VCaP (cell line): ENCODE results near the gene MON1A.

Experiments
- H3K27ac ChIP-seq: fragments of 450-650 bp; 2 replicates; pipeline ENCODE4 v1.5.1; 2017
- TF ChIP-seq, protein P1 (sequence below): fragments of 450-650 bp; conservative IDR thresholded peaks from 2 replicates; pipeline ENCODE4 v1.5.1; 2017; ENCODE audit warnings: mild to moderate bottlenecking, moderate library complexity

MON1A gene

DNA sequence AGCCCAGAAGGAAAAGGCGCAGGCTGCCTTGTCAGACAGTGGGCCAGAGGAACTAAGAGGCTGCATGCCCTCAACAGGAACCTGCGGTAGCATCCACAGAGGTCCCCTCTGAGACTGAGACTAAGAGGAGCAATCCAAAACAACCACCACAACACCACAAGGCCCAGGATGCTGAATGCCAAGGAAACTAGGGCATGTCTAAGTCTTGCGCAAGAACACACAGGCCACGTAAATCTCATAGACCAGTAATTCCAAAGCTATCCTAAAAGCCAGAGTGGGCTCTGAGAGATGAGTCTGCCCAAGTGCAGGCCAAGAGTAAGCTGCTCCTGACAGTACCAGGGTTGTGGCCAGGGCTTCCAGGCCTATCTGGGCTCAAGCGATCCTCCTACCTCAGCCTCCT is 12.9 kb downstream of the MON1A start:
- no peak overlapping the region for H3K27ac ChIP-seq
- TF ChIP-seq, protein P1, sequence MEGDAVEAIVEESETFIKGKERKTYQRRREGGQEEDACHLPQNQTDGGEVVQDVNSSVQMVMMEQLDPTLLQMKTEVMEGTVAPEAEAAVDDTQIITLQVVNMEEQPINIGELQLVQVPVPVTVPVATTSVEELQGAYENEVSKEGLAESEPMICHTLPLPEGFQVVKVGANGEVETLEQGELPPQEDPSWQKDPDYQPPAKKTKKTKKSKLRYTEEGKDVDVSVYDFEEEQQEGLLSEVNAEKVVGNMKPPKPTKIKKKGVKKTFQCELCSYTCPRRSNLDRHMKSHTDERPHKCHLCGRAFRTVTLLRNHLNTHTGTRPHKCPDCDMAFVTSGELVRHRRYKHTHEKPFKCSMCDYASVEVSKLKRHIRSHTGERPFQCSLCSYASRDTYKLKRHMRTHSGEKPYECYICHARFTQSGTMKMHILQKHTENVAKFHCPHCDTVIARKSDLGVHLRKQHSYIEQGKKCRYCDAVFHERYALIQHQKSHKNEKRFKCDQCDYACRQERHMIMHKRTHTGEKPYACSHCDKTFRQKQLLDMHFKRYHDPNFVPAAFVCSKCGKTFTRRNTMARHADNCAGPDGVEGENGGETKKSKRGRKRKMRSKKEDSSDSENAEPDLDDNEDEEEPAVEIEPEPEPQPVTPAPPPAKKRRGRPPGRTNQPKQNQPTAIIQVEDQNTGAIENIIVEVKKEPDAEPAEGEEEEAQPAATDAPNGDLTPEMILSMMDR, result no peak

DNA sequence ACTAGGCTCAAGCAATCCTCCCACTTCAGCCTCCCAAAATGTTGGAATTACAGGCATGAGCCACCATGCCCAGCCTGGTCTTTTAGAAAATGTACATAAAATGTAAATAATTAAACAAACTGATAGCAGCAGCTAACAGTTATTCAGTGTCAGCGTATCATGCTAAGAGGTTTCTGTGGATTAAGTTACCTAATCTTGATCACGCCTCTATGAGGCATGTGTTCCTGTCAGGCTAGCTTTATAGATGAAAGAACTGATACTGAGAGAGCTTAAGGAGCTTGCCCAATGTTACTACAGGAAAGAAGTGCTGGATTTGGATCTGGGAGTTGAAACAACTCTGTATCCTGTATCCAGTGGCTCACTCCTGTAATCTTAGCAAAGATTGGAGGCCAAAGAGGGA is 14.7 kb downstream of the MON1A start:
- H3K27ac ChIP-seq, result no peak overlapping the region
- TF ChIP-seq, protein P1, result no peak

DNA sequence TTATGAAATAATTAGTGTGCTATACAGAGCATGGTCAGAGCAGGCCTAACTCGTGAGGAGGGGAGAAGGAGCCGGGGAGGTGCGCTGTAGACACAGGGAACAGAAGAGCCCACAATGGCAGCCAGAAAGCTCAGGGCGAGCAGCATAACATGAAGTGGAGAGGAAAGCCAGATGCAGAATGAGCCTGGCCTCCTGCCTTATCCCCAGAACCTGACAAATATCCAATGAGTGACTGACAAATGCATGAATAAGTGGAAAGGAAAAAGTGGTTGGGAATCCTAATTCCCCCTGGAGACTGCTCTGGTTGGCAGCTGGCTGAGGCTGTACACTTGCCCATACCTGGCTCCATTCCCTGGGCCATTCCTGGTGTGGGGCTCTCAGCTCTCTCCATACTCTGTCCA is 16.7 kb downstream of the MON1A start:
- H3K27ac ChIP-seq, result no peak overlapping the region
- TF ChIP-seq, protein P1, result no peak

DNA sequence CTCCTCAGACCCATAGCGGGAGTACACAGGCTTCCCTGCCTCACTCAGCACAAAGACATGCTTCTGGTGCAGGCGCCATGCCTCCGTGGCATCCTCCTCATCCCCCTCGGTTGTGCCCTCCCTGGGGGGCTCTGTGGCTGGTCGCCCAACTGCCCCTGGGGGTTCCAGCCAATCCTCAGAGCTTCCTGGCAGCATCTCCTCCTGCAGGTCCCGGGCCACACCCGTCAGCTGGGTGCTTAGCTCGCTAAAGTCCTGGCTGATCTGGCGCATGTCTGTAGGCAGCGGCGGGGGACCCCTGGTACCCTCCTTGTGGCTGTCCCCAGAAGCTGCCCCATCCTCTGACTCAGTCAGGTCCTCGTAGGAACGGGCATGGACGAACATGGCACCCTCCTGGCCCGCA is 18.0 kb downstream of the MON1A start:
- TF ChIP-seq, protein P1, result no peak
- H3K27ac ChIP-seq, result no peak overlapping the region

DNA sequence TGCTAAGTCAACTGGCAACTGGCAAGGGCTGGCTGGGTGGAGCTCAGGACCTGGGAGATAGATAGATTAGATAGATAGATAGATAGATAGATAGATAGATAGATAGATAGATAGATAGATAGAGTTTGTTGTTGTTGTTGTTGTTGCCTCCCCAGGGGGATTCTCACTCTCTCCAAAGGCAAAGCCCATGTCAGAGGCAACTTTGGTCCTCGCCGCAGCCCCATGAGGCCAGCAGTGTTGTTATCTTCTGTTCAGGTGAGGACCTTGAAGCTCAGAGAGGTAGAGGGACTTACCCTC is 18.5 kb downstream of the MON1A start:
- TF ChIP-seq, protein P1, result no peak
- no peak overlapping the region for H3K27ac ChIP-seq

DNA sequence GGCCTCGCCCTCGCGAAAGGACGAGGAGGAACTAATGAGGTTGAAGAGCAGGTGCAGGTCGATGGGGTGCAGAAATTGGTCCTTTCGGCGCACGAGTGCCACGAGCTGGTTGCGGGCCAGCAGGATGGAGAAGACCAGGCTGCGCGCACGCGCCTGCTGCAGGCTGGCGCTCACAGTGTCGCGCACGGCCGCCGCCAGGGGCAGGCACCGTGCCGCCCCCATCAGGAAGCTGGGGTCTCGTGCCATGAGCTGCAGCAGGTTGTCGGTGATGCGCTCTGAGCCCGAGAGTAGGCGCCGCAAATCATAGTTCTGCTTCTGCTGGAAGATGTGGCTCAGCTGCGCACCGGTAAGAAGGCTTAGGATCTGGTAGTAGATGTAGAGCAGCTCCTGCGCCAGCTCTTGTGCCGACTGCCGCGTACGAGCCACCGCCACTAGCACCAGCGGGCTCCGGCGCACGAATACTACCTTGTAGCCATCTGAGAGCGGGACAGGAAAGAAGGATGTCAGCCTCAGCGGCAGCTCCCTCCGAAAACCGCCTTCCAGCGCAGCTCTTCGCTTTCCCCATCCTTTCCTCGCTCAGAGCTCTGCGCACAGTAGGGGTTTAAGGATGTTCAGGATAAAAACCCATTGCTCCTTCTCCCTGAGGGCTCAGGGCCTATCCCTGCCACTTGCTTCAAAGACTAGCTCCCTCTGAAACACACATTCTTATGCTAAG is 19.0 kb downstream of the MON1A start:
- H3K27ac ChIP-seq, result no peak overlapping the region
- TF ChIP-seq, protein P1, result no peak

DNA sequence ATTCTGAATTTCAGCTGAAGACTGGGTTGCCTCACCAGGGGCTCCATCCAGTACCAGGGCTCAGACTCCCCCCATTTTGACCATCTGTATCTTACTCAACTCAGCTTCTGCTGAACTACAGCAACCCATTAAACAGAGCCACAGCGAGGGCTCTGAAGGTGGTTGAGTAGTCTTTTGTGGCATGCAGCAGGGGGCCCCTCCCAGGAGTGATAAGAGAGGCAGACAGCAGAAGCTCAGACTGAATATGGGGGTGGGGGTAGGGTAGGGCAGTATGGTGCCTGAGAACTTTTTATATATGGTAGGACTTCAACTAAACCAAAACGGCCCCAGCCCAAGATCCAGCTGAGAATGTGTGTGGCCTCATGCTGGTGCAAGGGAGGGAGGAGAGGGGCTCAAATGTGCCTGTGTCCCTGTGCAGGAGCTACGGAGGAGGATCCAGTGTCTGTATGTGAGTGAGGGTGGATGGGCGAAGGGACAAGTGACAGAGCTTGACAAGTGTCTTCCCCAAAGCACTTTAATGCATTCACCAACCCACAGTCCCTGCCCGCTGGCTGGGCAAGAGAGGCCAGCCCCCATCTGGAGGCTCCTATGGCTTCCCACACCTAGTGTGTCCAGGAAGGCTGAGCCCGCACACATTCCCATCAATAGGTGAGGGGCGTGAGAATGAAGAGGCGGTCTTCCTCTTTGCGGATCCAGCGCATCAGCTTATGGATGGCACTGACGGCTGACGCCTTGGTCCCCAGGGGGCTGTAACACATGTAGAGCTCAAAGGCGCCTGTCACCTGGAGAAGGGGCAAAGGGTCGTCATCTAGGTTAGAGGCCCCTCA is 21.0 kb downstream of the MON1A start:
- H3K27ac ChIP-seq, result no peak overlapping the region
- TF ChIP-seq, protein P1, result no peak
